Activated CD8-positive, alpha-beta memory T cell treated with anti-CD3 and anti-CD28 coated beads for 1 hour (primary cell): ENCODE results near the gene NEK4.
A peak's percentile ranks its signal among the peaks of the same experiment; 100 is the strongest.

Experiments
- DNase-seq, 2 donors: peaks; one replicate each; pipeline ENCODE4 v3.0.0-alpha.2; 2020; ENCODE audit warnings: low read depth in 1 of 2; ENCODE audit errors: extremely low read depth in 1 of 2

Gene NEK4

DNA sequence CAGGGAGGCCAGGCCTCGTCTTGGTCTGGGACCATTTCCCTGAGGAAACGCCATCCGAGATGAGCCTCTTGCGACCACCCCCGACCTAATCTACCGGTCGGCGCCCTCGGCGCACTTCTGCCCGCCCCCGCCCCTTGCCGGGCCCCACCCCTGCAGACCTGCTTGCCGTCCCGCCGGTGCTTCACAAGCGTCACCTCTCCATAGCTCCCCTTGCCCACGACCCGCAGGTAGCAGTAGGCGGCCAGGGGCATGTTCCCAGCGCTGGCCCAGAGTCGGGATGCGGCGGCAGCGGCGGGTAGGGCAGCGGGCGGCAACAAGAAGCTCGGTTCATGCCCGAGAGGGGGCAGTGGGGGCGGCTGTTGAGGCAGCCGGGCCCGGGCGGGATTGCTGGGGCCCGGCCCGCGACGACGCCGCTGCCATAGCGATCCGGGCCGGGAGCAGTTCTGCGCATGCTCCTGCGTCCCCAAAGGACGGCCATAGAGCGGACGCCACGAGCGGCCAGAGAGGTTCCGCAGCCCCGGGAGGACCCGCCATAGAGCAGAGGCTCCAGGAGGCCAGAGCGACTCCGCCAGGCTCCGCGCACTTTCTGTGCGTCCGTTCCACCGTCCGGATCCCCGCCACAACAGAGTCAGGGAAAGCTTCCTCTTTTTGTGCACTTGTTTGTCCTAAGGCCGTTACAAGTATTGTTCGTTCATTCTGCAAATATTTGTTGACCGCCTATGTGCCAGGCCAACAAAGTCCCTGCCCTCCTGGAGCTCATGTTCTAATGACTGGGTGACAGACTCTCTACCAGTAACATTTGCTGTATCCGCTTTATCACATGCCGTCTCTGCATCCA, at the start of gene NEK4:
TSS of gene NEK4 (minus strand) at position 445 of the 838 bp plus-strand sequence. CDS start at position 251, 194 bp downstream.
- peak; percentile 65 to 76 for DNase-seq

DNA sequence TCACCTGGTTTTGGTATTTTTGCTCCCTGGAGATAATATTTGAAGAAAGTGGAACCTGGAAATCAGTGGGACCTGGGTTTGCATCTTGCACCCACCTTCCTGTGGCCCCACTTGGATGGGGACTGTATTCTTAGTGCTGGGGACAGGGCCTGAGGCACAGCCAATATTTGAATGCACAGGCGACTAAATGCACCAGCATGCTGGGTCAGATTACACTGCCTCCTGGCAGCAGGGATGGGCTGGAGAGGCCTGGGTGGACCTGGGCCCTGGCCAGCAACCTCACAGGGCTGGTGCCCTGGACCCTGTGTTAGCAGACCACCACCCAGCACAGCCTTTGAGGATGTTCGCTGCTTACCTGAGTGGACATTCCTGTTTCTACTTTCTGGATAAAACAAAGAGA, 49.2 kb upstream of the NEK4 start:
- no peak for DNase-seq

DNA sequence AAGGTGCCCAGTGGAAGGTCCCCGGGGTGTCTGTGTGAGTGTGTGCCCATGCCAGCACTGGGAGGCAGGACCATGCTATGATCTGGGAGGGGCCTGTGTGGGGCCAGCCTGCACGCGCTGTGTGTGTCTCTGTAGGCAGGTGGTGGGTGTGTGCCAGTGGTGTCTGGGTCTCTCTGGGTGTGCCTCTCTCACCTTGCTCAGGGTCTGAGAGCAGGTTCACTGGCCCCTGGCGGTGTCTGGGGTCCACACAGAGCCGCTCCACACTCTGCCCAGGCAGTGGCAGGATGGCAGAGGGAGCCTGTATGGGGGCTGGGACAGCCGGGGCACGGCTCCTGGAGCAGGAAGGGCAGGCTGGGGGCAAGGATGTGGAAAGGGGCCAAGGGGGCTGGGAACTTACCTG, 47.1 kb upstream of the NEK4 start:
- DNase-seq, result no peak

DNA sequence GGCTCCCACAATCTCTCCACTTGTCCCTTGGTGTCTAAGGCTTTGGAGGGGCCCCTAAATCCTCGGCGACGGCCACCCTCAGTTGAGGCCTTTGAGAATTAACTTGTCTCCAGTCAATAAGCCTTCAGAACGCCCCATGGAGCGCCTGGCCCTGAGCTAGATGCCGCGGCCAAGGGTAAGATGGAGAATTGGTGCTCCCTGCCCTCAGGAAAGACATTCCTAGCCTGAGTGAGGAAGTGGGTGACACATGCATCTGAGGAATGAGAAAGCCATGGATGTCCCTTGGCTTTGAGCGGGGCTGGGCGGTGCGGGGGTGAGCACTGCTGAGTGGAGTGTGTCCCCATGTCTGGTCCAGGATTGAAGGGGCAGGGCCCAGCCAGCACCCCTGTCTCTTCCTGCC, 46.5 kb upstream of the NEK4 start:
- no peak for DNase-seq

DNA sequence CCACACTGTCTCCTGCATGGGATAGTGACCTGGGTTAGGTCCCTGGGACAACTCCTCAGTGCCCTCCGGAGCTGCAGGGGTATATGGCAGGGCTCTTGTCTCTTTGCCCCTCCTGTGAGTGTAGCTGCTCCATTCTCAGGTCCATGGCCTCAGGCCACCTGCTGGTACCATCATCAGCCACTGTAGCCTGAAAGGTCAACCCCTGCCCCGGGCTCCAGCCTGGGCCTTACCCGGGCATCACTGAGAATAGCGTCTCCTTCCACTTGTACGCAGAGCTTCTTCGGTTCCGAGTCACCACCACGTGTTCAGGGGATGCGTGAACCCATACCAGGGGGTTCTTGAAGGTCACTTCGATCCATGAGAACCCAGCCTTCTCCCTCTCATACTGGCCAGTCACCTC, 45.9 kb upstream of the NEK4 start:
- DNase-seq, result no peak

DNA sequence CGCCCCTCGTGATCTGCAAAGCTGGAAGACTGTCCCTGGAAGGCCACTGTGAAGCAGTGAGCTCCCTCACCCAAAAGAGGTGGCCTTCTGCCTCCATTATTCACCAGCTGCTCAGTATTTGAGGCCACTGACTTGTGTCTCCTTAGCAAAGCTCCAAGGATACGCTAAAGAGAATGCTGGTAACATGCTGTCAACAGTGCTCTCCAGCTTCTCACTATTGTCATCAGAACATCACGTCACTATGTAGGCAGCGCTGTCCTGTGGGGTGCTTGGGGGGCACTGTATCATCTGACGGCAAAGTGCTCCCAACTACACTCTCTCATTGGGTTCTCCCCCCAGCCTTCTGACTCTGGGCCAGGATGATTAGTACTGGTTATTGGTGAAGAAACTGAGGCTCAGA, 45.5 kb upstream of the NEK4 start:
- DNase-seq, result no peak

DNA sequence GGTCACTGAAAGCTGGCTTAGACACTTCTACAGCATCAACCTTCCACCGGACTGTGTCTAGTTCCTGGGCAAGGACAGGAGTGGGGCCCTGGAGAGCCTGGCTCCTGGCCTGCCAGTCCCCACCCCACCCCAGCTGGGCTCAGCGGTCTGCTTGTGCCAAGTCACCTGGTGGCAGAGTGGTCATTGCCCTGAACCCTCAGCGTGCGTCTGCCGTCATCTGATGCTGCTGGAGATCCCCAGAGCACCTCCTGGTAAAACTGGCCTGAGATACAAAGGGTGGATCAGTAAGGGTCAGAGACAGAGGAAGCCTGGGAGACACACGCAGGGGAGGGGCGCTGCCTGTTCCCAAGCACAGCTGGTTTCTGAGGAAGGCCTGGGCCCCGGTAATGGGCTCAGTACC, 43.1 kb upstream of the NEK4 start:
- no peak for DNase-seq

DNA sequence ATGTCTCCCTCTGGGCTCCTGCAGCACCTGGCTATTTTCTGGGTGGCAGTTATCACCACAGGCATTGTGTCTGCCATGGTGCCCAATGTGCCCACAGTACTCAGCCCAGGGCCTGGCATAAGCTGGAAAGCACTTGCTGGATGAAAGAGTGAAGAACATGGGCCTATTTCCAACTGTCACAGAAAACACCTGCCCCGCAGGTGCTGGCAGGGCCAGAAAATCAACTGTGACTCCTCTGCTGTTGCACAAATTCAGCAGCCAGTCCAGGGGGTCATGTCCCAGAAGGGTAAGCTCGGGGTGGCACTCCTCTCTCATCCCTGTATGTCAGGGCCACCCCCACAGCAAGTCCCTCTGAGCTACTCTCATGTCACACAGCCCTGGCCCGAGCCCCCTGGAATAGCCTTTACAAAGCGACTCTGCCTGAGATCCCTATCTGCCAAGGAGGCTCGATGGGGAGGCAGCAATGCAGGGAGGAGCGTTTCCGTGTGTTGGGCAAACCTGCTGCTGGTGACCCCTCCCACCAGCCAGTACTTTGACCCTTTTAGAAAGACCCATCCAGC, 40.8 kb upstream of the NEK4 start:
- no peak for DNase-seq

DNA sequence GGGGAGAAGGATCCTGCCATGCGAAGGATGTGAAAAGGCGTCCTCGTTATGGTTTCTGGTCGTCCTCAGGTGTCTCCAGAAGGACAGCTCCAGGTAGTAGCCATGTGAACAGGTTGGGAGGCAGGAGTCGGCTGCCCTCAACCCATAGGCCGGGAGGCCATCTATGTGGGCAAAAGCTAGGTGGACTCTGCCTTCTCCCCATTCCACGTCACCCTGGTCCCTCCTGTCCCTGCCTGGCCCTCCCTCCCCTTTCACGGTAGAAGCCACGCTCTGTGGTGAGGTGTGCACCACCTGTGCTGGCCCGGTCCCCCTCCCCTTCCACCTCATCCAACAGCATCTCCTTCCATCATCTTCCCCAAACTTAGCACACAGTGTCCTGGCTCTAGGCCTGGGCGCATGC, 40.2 kb upstream of the NEK4 start:
- DNase-seq, result no peak

DNA sequence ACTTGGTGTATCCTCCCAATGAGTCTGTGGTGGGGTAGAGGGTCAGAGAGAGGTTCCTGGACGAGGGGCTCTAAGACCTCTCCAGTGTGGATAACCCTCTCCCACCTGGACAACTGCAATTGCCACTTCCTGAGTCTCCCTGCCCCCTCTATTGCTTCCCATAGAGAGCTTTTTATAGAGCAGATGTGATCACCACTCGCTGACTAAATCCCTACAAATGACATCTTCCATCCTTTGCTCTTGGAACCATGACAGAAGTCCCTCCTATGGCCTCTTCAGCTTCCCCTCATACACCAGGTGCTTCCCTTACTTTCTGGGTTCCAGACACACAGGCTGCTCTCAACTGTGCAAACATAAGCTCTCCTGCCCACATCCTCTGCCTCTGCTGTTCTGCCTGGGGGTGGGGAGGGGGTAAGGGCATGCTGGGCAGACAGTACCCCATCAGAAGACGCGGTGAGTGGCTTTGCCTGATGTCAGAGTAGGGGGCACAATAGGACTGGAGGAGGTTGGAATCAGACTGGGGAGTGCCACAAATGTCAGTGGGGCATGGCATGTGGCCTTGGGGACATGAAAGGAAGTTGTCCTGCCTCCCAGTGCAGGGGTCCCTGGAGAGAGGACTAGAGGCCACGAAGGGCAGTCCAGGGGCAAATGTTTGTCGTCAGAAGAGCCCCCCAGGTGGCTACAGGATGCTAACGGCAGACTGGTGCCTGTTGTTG, 39.1 kb upstream of the NEK4 start:
- no peak for DNase-seq

DNA sequence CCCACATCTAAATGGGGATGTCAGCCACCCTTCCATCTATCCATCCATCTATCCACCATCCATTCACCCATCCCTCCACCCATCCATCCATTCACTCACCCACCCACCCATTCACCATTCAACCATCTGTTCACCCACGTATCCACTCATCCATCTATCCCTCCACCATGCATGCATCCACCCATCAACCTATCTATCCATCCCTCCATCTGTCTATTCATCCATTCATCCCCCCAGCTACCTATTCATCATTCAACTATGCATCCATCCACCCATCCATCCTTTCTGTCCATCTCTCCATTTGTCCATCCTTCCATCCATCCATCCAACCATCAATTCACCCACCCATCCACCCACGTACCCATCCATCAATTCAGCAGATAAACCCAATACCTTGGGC, 38.4 kb upstream of the NEK4 start:
- DNase-seq, result no peak

DNA sequence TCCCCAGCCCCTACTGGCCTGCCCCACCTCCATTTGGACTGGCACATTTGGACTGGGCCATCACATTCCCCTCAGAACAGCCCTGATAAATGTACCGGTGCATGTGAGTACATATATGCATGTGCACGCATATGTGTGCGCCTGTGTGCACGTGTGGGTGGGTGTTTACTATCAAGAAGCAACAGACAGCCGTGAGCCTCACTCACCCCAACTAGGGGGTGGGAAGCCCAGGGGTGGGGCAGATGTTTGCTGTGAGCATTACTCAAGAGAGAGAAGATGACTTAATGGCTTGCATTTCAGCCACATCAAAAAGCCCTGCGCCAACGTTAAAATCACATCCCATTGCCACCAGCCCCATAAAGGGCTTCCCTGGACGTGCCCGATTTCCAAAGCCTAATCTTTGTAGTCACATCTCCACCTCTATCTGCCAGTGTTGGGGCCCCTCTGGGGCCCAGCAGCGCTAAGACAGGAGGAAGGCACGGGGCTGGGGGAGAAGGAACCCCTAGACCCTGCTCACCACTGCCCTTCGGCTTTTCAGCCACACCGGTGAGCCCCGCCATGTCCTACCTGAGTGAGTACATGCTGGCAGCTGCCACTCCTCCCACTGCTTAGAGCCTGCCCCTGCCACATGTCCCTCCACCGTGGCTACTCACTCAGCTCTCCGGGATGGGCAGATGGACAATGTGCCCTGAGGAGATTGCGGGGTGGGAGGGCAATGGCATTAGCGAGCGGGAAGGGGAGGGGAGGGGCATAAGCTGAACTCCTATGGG, 34.7 kb upstream of the NEK4 start:
- DNase-seq, result no peak

DNA sequence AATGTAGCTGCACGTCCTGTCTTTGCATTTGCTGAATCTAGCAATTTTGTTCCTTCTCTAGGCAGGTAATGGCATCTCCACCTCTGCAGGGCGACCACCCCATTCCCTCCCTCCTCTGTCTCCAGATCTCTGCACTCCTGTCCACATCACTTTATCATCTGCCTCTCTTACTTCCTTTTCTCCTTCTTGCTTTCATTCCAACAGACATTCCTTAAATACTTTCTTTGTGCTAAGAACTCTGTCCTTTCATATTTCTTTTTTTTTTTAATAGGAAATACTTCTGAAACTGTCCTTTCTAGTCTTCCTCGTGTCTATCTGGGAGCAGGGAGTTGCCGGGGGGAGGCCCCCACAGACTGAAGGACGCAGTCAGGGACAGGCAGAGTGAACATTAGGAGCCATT, 31.1 kb upstream of the NEK4 start:
- no peak for DNase-seq

DNA sequence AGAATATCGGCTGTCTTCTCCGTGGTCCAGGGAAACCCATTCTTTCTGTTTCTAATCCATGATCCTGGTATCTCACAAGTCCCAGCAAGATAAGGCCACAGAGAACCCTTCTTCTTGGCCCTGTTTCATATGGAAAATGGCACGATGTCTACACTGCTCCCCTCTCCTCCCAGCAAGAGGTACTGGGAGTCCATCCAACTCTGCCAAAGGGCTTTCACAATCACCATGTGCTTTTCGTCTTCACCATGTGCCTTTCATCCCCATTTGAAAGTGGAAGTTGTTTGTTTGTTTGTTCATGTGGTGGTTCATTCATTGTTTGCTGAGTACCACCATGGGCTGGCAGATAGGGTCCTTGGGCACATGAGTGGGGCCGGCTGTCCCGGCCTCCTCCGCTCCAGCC, 29.3 kb upstream of the NEK4 start:
- no peak for DNase-seq

DNA sequence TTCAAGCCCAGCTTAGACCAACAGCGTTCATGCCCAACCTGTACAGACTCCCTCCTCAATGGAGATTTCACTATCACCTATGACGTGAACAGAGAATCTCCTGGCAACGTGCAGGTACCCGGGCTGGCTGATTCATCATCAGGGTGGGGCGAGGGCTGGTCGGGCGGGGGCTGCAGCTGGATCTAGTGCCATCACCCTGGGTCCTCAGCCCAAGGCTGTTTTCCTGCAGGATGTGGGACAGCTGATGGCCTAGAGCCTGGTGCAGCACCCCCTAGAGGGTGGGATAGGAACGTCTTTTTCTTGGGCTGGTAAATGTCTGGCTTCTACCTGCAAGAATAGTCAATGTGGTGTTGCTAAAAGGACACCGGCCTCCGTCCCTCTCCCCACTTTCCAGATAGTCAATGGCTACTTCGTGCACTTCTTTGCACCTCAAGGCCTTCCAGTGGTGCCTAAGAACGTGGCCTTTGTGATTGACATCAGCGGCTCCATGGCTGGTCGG, 28.3 kb upstream of the NEK4 start:
- DNase-seq, result no peak

DNA sequence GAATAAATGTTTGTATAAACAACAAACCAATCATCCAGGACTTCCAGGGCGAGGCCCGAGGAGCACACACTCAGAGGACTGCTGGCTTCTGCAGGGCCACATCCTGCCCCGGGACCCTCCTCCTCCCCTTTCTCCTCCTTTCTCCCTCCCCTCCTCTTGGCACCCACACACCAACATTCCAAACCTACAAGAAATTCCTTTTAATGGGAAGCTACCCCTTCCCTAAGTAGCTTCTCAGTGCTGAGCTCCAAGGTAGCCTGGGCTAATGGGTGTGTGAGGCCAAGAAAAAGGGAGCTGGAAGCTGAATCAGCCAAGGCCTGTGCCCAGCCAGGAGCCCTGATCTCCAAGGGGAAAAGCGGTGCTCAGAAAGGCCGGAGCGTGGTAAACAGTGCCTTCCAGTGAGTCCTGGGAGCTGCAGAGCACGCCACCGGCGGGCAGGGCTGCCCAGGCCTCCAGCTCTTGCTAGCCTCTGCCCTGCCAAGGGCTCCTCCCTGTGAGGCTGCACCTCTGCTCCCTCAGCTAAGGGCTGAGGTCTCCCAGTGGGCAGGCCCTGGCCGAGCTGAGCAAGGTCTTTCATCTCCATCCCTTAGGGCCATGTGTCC, 27.7 kb upstream of the NEK4 start:
- DNase-seq, result no peak

DNA sequence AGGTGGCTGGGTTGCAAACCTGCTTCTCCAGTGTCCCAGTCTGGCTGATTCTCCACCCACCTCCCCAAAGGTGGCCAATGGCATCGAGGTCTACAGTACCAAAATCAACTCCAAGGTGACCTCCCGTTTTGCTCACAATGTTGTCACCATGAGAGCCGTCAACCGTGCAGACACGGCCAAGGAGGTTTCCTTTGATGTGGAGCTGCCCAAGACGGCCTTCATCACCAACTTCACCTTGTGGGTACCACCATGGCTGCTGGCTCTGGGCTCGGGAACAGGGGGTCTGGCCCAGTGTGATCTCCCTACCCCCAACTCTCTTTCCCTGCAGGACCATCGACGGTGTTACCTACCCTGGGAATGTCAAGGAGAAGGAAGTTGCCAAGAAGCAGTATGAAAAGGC, 25.7 kb upstream of the NEK4 start:
- no peak for DNase-seq

DNA sequence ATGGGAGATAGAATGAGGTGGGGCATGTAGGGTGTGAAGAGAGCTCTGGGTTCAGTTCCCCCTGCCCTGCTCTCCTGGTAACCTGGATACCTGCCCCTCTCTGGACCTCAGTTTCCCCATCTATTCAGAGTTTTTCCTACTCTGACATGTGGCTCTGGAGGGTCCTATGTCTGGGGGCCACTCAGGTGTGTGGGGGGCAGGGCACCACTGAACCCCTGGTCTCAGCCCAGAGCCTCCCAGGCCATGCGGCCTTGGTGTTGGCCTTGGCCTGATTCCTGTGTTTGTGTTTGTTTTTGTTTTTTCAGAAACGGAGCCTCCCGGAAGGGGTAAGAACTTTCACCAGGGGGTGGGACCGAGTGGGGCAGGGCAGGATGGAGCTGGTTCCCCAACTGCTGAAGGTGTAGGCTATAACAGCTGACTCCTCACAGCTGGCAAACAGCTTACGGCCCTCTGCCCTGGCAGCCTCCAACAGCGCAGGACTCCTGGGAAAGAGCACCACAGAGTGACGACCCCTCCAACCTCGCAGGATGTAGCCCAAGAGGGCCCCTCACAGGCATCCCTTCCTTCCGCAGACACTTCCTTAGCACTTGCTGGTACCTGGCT, 24.7 kb upstream of the NEK4 start:
- DNase-seq, result no peak

DNA sequence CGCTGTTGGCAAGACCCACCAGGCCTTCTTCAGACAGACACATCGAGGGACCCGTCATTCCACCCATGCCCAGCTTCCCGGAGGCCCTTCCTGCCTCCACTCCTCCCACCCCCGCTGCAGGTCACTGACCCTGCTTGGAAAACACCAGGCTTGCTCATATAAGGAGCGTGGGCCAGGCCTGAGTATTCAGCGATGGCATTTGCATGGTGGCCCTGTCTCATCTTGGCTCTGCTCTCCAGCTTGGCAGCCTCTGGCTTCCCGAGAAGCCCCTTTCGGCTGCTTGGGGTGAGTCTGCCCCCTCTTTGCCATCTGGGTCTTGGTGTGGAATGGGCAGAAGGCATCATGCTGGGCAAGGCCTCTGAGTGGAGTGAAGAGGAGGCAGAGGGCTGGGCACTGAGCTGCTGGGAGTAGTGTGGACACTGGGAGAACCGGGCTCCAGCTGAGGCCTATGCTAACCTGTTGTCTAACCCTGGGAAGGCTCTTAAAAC, 23.9 kb upstream of the NEK4 start, which contains the start of gene ITIH3:
TSS of gene ITIH3 (plus strand) at position 185 of the 488 bp plus-strand sequence. CDS start at position 193, 8 bp downstream.
- no peak for DNase-seq
